Measurements from ENCODE around the gene LLPH.

The LLPH gene

GRCh38 chr12:66149702-66150398 lies 19.3 kb upstream of the LLPH start:
- Histone ChIP-seq H3K27ac (ENCODE audit: low read depth, low read length) (no peak overlapping the region), H3K4me2 (ENCODE audit: low read depth, low read length, poor library complexity, severe bottlenecking) (no peak overlapping the region), H3K36me3 (ENCODE audit: low read length) (peaks cover 36% of the 10 kb centered on the region; the same call in 1 of the 2 replicates), H3K4me3 (ENCODE audit: insufficient read depth, low read length, poor library complexity, severe bottlenecking) (no peak overlapping the region), H3F3A (ENCODE audit: insufficient read depth) (peaks cover 6% of the 10 kb centered on the region; the same call in 1 of the 2 replicates), H3K79me2 (ENCODE audit: insufficient read depth, low read length) (peaks cover 12% of the 10 kb centered on the region), H3K9me2 (replicated peaks; ENCODE audit: insufficient read depth, low read length) (no peaks in the 10 kb centered on the region), H3K9me3 (ENCODE audit: insufficient read depth, low read length) (no peaks in the 10 kb centered on the region), H2AFZ (ENCODE audit: low read depth, low read length, severe bottlenecking) (no peak overlapping the region), H4K20me1 (ENCODE audit: low read depth, low read length) (no peaks in the 10 kb centered on the region), H3K9ac (ENCODE audit: low read length) (no peak overlapping the region), H3K27me3 (ENCODE audit: low read length) (no peaks in the 10 kb centered on the region)
- TF ChIP-seq EZH2phosphoT487 (conservative IDR thresholded peaks at IDR 0.05; ENCODE audit: low read length) (no peak), CTCF (IDR thresholded peaks at IDR 0.05; ENCODE audit: insufficient read depth, low read length, poor library complexity, severe bottlenecking) (no peak)

GRCh38 chr12:66144791-66145754 lies 14.5 kb upstream of the LLPH start:
- H3K9me3 ChIP-seq (ENCODE audit: insufficient read depth, low read length): peaks cover 16% of the 10 kb centered on the region; the same call in 1 of the 2 replicates
- H3K9ac ChIP-seq (ENCODE audit: low read length): no peak overlapping the region
- H3K27me3 ChIP-seq (ENCODE audit: low read length): no peaks in the 10 kb centered on the region
- H3F3A ChIP-seq (ENCODE audit: insufficient read depth): peaks cover 2% of the 10 kb centered on the region; the same call in 1 of the 2 replicates
- H3K4me3 ChIP-seq (ENCODE audit: insufficient read depth, low read length, poor library complexity, severe bottlenecking): no peak overlapping the region
- peaks cover 59% of the 10 kb centered on the region for H3K36me3 ChIP-seq (ENCODE audit: low read length)
- no peak overlapping the region for H2AFZ ChIP-seq (ENCODE audit: low read depth, low read length, severe bottlenecking)
- H3K27ac ChIP-seq (ENCODE audit: low read depth, low read length): no peak overlapping the region
- H3K9me2 ChIP-seq (replicated peaks; ENCODE audit: insufficient read depth, low read length): no peaks in the 10 kb centered on the region
- 0 out of 2 replicates have a peak, but pooled peaks cover 4% of the 10 kb centered on the region for H3K79me2 ChIP-seq (ENCODE audit: insufficient read depth, low read length)
- H3K4me2 ChIP-seq (ENCODE audit: low read depth, low read length, poor library complexity, severe bottlenecking): no peak overlapping the region
- no peak for TF ChIP-seq EZH2phosphoT487 (conservative IDR thresholded peaks at IDR 0.05; ENCODE audit: low read length)
- no peak for TF ChIP-seq CTCF (IDR thresholded peaks at IDR 0.05; ENCODE audit: insufficient read depth, low read length, poor library complexity, severe bottlenecking)
- H4K20me1 ChIP-seq (ENCODE audit: low read depth, low read length): no peaks in the 10 kb centered on the region

- Histone ChIP-seq H3K4me2 (ENCODE audit: low read depth, low read length, poor library complexity, severe bottlenecking) (no peak overlapping the region), H3K79me2 (ENCODE audit: insufficient read depth, low read length) (0 out of 2 replicates have a peak, but pooled peaks cover 4% of the 10 kb centered on the region), H4K20me1 (ENCODE audit: low read depth, low read length) (no peaks in the 10 kb centered on the region), H3K9ac (ENCODE audit: low read length) (no peak overlapping the region), H3K9me2 (replicated peaks; ENCODE audit: insufficient read depth, low read length) (no peaks in the 10 kb centered on the region), H2AFZ (ENCODE audit: low read depth, low read length, severe bottlenecking) (no peak overlapping the region), H3K9me3 (ENCODE audit: insufficient read depth, low read length) (peaks cover 20% of the 10 kb centered on the region; the same call in 1 of the 2 replicates), H3K27me3 (ENCODE audit: low read length) (no peaks in the 10 kb centered on the region), H3K36me3 (ENCODE audit: low read length) (peaks cover 71% of the 10 kb centered on the region), H3K4me3 (ENCODE audit: insufficient read depth, low read length, poor library complexity, severe bottlenecking) (no peak overlapping the region), H3K27ac (ENCODE audit: low read depth, low read length) (no peak overlapping the region), H3F3A (ENCODE audit: insufficient read depth) (peaks cover 2% of the 10 kb centered on the region; the same call in 1 of the 2 replicates)
- TF ChIP-seq CTCF (IDR thresholded peaks at IDR 0.05; ENCODE audit: insufficient read depth, low read length, poor library complexity, severe bottlenecking): no peak
- TF ChIP-seq EZH2phosphoT487 (conservative IDR thresholded peaks at IDR 0.05; ENCODE audit: low read length): no peak
Observed at GRCh38 chr12:66143868-66144267, 13.3 kb upstream of the LLPH start.

Measured in SU-DHL-6 (cell line).